HuH-7.5 (cell line): ENCODE data around the gene PSMC5.
"Not testable (repeated sequence)": the region's sequence is repeated elsewhere in the genome, so short reads cannot be mapped to it uniquely, and the experiment has no call there.

ENCODE experiments used
- DNase-seq: peaks from one replicate; pipeline ENCODE4 v3.0.0; 2011; ENCODE audit warnings: low spot score

The PSMC5 gene

DNA sequence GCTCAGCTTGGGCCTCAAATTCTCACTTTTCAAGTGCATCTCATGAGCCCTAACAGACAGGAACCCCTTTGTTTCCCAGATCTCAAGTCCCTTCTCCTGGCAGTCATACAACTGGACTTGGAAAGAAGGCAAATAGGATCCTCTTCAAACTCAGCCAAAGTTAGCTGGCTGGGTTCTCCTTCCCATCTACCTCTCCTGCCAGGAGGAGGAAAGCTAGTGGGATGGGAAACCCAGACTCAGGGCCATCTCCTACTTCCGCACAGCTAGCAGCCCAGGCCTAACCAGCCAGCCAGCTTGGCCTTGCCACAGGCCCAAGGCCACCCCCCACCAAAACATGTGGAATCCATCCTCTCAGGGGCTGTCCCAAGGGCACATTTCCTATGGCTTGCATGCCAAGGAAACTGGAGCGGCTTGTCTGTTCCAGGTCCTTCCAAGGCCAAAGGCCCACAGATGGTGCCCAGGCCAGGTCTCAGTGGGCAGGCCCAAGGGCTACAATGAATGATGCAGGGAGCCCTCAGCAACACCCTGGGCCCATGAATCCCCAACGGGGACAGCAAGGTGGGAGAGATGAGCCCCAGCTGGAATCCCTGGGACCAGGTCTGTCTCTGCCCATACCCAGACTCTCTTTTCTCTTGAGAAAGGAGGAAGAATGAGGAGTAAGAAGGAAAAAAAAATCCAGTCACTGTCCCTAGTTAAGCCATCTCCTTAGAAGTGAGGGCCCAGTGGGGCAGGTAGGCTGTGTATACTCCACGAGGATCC lies 13.5 kb downstream of the PSMC5 start:
- DNase-seq = no peak

DNA sequence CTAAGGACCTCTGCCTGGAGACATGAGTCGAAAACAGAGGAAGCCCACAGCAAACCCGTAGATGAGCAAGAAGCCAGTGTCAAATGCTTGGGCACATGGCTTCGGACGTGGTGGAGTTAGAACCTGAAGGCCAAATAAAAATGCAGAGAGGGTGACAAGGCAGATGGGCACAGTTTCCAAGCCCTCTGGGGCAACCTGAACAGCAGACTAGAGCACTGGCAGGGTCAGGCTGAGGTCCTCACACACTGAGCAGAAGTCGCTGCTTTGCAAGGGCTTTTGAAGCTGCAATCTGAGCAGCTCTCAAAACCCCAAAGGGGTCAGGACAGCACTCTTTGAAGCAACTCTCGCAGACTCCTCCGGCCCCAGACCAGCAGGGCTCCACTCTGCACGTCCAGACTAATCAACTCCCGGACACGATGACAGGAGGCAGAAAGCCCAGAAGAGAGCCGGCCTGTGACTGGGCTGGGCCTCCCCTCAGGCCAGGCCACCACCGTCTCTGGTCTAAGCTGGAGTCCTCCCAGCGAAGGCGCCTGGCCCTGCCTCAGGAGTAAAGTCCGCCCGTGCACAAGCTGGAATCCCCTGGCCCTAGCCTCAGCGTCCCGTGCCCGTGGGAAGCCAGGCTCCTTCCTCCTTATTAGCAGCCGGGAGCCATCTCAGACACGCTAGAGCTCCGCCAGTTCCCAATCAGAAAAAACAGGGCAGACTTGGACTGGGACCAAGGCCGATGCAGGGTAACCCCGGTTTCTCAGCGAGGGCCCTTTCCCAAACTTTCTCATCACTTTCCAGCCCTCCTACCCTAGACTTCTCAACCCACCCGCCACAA lies 14.3 kb downstream of the PSMC5 start:
- peak; percentile 37 for DNase-seq

DNA sequence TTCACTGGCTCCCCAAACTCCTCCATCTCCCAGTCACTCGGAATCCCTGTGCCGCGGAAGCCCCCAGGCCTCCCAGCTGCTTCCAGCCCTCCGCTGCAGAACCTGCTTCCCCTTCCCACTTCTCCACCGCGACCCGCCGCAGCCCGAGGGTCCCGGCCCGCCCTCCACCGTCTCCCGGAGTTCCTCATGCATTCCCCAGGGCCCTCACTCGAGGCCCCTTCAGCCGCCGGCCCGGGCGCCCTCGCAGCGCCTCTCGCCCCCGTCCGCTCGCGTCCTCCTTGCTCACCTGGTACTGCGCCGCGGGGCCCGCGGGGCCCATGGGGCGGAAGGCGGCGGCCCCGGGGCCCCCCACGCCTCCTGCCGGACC lies 14.9 kb downstream of the PSMC5 start:
- DNase-seq = peak; percentile 28

DNA sequence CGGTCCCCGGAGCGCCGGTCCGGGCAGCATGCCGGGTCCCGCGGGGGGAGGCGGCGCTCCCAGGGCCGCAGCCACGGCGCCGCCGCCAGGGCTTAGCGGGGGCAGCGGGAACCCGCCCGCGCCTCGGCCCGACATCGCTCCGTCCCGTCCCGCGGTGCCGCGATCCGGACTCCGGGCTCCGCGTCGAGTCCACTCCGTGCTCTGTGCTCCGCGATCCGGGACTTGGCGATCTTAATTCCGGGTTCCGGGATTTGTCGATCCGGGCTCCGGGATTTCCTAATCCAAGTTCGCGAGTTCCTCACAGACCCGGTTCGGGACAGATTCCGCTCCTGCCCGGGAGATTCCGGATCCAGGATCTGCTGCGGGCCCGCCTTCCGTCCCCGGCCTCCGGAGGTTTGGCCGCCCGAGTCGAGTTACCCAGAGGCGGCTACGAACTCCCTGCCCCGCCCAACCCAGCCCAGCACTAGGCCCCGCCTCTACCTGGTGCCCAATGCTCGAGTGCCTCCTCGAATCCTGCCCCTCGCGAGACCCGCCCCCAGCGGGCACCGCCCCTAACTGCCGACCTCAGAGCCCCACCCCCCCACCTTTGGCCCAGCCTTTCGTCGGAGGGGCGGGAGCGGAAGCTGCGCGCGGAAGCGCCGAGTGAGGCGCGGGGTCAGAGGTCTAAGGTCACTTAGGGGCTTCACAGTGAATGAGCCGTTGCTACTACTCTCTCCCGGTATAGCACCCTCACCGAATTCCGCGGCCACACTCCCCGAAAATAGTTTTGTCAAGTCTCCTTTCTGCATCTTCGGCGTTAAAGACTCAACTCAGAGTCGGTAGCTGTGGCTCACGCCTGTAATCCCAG lies 15.5 kb downstream of the PSMC5 start, which contains the start of gene SMARCD2:
Gene SMARCD2 (minus strand): TSS at position 146 of the 847 bp plus-strand sequence. CDS start 11 bp downstream, at position 135.
- peak; percentile 94 for DNase-seq

DNA sequence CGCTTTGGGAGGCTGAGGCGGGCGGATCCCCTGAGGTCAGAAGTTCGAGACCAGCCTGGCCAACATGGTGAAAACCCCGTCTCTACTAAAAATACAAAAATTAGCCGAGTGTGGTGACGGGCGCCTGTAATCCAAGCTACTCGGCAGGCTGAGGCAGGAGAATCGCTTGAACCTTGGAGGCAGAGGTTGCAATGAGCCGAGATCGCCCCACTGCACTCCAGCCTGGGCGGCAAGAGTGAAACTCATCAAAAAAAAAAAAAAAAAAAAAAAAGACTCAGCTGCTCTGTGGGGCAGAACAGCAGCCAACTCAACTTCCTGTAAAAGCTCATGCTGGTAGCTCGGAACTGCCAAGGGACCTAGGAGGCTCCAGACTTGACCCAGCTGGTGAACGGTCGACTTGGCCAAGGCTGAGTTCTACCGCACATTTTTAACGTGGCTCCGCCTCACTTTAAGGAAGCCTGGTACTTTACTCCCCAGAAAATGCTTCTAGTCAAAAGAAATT lies 16.2 kb downstream of the PSMC5 start:
- not testable (repeated sequence) for DNase-seq

DNA sequence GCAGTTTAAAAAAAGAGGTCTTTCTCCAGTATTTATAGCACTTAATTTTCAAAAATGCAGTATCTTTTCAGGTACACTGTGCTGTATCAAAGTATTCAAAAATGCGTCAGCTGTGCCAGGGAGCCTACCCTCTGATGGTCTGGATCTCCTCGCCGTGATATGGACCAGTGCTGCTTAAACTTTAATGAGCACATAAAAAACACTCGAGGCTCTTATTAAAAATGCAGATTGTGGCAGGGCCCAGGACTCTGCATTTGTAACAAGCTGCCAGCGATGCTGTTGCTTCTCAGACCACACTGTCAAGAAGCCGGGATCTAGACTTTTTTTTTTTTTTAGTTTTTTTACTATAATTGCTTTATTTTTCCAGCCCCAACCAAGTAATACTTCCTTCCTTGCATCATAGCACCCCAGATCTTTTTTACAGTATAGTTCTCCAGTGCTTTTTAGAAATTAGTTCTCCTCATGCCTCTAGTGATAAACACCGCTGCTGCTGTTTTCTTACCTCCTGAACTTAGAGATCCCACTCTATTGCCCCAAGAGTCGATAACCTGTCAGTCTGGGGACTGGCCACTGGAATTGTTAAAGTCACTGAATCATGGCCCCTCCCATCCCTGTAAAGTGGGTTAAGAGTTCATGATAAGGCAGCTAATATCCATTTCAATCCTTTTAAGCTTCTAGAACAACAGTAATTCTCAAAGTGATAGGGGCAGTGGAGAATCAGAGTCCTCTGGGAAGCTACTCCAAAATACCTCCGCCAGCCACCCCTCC lies 16.9 kb downstream of the PSMC5 start:
- no peak for DNase-seq

DNA sequence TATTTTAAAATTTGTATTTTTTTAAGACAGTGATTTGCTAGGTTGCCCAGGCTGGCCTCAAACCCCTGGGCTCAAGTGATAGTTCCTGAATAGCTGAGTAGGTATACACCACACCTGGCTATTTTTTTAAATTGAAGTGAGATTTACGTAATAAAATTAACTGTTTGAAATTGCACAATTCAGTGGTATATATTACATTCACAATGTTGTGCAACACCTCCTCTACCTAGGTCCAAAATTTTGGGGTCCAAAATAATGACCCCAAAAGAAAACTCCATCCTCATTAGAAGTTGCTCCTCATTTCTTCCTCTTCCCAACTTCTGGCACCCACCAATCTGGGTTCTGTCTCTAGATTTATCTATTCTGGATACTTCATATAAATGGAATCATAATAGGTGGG lies 18.3 kb downstream of the PSMC5 start:
- DNase-seq = no peak

DNA sequence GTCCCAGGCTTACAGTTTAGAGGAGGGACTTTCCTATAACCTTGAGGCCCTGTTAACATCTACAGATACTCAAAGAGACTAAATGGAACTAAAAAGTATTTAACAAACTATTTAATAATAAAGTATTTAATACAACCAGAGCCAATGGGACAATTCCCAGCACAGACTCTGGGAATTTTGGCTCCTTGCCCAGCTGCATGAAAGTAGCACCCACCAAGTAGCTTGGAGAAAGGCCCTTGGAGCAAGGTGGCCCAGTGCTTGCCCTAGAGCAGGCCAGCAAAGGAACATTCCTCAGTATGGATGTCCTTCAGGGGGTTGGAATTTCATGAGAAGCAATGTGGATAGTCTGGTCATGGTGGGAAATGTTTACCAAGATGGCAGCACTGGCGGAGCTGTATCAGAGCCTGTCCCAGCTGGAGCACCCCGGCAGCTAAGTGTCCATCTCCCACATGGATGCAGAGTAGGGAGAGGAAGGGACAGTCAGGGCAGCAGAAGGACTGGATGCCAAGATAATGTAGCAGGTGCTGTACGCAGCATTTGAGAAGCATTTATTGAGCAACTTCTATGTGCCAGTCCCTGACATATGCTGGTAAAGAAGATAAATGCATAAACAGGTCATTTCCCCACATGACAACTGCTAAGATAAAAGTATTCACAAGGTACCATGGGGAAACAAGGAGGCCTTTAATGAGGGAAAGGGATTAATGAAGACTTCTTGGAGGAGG lies 20.5 kb downstream of the PSMC5 start:
- DNase-seq = no peak

DNA sequence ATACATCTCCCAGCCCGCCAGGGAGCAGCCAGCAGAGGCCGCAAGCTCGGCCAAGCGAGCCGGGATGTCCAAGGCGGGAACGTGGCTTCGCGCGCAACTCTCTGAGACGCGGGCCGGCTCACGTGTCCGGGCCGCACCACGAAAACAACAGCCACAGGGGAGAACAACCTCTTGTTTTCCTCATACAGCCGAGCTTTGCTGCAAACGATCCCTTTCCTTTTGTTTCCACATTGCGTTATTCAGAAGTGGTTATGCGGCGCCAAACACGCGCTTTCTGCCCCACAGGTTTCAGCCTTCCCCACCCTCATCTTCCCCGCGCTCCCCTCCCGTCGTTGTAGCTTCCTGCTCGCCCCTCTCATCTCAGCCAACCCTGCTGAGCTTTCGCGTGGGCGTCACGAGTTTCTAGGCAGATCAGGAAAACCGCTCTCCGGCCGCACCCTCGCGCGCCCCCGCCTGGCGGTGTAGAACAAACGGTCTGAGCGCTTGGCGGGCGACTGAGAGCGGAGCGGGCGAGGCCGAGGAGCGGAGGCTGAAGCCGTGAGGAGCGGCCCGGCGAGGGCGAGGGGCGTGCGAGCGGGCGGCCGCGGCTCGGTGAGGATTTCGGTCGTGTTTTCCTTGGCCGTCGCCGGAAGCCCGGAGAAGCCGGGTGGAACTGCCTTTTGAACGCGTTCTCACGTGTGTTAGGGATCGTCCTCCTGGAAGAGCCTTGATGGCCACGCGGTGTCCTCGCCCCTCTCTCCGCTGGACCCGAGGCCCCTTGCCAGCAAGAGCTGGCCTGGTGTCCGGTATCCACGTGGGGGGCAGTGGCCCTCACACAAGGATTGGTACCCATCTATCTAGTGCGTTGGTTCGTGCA lies 21.8 kb downstream of the PSMC5 start:
- no peak for DNase-seq

DNA sequence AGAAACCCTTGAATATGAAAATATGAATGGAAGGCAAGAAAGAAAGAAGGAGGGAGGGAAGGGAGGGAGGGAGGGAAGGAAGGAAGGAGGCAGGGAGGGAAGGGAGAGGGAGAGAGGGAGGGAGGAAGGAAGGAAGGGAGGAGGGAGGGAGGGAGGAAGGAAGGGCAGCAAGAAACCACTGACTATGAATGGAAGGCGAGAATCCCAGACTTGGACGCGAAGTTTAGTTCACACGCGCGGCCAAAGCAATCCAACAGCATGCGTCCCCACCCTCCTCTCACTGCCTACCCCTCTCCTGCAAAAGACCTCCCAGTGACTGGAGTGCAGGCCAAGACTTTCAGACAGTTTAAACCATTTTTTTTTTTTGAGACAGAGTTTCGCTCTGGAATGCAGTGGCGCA lies 23.2 kb downstream of the PSMC5 start:
- DNase-seq = no peak

DNA sequence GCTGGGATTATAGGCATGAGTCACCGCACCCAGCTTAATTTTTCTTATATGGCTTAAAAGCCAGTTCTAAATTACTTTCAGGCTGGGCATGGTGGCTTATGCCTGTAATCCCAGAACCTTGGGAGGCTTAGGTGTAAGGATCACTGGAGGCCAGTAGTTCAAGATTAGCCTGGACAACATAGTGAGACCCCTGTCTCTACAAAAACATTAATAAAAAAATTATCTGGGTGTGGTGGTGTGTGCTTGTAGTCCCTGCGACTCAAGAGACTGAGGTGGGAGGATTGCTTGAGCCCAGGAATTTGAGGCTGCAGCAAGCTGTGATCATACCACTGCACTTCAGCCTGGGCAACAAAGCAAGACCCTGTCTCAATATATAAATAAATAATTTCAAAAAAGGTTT lies 26.0 kb downstream of the PSMC5 start:
- DNase-seq = no peak

DNA sequence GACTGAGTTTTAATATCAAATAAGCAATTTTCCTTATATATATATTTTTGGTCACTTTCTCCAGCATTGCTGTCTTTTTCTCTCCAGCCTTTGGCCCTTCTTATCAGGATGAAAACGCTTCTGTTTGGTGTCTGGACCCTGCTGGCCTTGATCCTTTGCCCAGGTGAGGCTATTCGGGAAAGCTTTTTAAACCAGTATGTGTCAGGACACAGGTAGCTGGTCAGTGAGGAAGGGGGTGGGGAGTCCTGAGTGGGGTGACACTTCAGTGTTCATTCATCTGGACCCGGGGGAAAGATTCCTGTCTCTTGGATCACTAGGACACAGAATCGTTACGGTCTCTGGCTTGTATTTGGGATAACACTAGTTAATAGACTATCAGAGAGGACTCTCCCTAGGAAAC lies 27.5 kb downstream of the PSMC5 start:
- no peak for DNase-seq

DNA sequence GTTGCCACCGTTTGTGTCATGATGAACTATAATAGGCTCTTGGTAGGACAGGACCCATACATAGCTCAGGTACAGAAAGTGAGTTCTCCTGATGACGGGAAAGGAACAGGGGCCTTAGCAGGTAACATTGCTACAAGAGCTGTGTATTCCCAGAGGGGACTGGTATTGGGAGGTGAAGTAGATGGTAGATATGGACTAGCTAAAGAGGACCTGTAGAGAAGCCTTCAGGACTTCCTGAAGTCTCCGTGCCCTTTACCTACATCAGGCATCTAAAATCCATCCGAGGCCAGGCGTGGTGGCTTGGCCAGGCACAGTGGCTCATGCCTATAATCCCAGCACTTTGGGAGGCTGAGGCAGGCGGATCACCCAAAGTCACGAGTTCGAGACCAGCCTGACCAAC lies 28.0 kb downstream of the PSMC5 start:
- DNase-seq = no peak

DNA sequence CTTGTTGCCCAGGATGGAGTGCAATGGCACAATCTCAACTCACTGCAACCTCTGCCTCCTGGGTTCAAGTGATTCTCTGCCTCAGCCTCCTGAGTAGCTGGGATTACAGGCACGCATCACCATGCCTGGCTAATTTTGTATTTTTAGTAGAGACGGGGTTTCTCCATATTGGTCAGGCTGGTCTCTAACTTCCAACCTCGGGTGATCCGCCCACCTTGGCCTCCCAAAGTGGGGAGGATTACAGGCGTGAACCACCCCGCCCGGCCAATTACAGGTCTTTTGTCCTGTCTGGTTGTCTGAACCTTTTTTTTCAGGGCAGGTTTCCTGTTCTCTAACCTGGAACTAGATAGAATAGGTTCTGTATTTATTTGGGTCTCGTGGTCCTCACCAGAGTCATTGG lies 29.2 kb downstream of the PSMC5 start:
- not testable (repeated sequence) for DNase-seq

DNA sequence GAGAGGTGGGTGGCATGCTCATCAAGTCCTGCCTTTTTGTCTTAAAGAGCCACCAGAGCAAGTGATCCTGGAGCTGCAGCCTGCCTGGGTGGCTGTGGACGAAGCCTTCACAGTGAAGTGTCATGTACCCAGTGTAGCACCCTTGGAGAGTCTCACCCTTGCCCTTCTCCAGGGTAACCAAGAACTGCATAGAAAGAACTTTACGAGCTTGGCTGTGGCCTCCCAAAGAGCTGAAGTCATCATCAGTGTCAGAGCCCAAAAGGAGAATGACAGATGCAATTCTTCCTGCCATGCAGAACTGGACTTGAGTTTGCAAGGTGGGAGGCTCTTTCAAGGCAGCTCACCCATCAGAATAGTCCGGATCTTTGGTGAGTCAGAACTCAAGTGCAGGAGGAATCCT lies 32.0 kb downstream of the PSMC5 start:
- DNase-seq = no peak

DNA sequence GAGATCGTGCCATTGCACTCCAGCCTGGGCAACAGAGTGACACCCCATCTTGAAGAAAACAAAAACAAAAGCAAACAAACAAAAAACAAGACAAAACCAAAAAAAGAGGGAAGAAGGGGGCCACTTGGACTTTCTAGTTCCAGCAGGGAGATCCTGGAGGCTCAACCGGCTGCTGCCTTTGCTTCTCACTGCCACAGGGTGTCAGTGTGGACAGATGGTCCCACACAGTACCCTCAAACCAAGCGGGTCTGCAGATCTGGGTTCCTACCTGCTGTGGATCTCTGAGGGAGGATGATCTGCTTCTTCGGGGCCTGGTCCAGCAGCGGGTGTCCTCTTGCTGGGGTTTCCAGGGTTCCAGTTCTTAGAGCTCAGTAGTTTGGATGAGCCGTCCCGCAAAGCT lies 39.4 kb downstream of the PSMC5 start:
- DNase-seq = not testable (repeated sequence)

DNA sequence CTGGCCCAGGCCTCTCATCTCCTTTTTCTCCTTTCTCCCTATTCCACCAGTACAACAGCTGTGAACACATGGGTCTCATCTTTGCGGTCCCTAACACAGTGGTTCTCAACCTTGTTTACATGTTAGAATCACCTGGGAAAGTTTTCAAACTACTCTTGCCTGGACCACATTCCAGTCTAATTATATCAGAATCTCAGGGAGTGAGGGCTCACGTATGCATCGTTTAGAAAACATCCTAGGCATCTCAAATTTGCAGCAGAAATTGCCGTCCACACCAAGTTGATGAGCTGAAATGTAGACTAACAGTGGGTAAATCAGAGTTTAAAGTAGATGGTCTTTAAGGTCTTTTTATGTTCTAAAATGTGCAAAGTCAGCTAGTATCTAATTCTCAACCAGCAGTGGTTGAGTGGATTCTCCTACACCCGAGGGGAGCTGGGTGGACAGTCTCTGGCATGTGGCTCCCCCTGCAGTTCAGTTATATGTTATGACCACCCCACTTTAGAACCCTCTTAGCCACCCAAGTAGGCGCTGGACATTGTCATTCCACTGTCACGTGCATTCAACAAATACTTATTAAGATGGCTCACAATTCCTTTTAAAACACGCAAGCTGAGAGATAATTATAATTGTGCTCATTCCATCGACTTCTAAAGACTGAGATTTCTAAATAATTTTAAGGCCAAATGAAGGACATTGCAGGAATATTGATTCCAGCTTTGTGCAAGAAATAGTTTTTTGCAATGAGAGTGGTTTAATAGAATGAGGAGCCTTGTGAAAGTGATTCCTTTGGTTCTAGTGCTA lies 42.5 kb downstream of the PSMC5 start:
- DNase-seq = not testable (repeated sequence)

DNA sequence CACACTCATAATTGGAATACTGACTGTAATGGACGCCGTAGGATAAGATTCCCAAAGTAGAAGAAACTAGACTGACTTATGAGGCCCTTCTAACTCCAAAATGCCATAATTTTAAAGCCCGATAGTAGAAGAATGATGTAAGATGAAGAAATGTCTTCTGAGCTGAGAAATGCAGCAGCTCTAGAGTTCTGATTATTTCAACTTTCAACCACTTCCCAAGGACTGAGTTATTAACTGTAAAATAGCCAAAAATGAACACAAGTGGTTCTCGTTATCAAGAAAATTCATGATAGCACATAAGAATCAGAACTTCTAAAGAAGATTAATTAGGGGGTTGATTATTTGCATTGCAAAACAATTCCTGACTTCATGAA lies 43.0 kb downstream of the PSMC5 start:
- not testable (repeated sequence) for DNase-seq
